Thyroid gland (tissue), 4 donors: Measurements from ENCODE around the gene TYW1B. TPM values are rescaled to one million over a fixed set of nuclear protein-coding genes. Genes with fewer than 3 reads are reported as not detected.
"Not testable (repeated sequence)": the region's sequence is repeated elsewhere in the genome, so short reads cannot be mapped to it uniquely, and the experiment has no call there.

Experiments
- DNase-seq, 2 donors: peaks; one replicate each; pipeline ENCODE4 v3.0.0-alpha.2; 2019
- H3K27ac ChIP-seq, 3 donors: fragments of 200-600 bp; sonication (generic); 1 replicate in 2 of 3; 2 replicates in 1 of 3; pipeline ENCODE4 v1.5.1; 2016 to 2019; ENCODE audit warnings: mild to moderate bottlenecking in 1 of 3, moderate library complexity in 1 of 3
- H3K27me3 ChIP-seq: fragments of 200-600 bp; sonication (generic); one replicate; pipeline ENCODE4 v1.5.1; 2019
- H3K36me3 ChIP-seq, 2 donors: fragments of 200-600 bp; sonication (generic); one replicate each; pipeline ENCODE4 v1.5.1; 2016 to 2019
- H3K4me1 ChIP-seq, 2 donors: fragments of 200-600 bp; sonication (generic); one replicate each; pipeline ENCODE4 v1.5.1; 2017 to 2019
- H3K4me3 ChIP-seq, 3 donors: fragments of 200-600 bp; sonication (generic); replicated peaks in 1 of 3; 1 replicate in 2 of 3; 2 replicates in 1 of 3; pipeline ENCODE4 v1.5.1; 2016; ENCODE audit warnings: mild to moderate bottlenecking in 1 of 3
- H3K9me3 ChIP-seq: fragments of 200-600 bp; sonication (generic); one replicate; pipeline ENCODE4 v1.5.1; 2017
- POLR2A ChIP-seq, 2 donors: fragments of 450-650 bp; IDR thresholded peaks; one replicate each; pipeline ENCODE4 v1.6.1; 2017; ENCODE audit warnings: antibody characterized with exemption in 2 of 2, mild to moderate bottlenecking in 2 of 2, moderate library complexity in 1 of 2
- WGBS, 2 donors: methylation state at CpG; one replicate each; pipeline ENCODE4 v1.1.5; 2017; 5-methylcytosine and 5-hydroxymethylcytosine counted together
- intact Hi-C: fragments of 100-400 bp; cut with DNase I; formaldehyde crosslinking; loops from one replicate; pipeline ENCODE4 v1.15.1; 2023
- microRNA-seq: library from miRNA; unstranded; fragments of <30 nt; microRNA quantifications from one replicate; pipeline ENCODE4, GENCODE V29; 2016
- small RNA-seq: library from RNA; depleted of rRNA; stranded (forward); fragments of <200 nt; gene quantifications from one replicate; pipeline ENCODE3, GENCODE V24; 2016
- total RNA-seq, 4 donors: library from RNA; depleted of rRNA; stranded (reverse); fragments of >200 nt; gene quantifications; one replicate each; pipeline ENCODE4 v1.2.3, GENCODE V29; 2016
- TF ChIP-seq, protein P1 (sequence below), 6 experiments: fragments of 200-600 bp in 3 of 6; fragments of 450-650 bp in 3 of 6; sonication (generic) in 3 of 6; IDR thresholded peaks; one replicate each; pipeline ENCODE4 v1.5.1; 2016 to 2019; ENCODE audit warnings: antibody characterized with exemption in 6 of 6, mild to moderate bottlenecking in 2 of 6, inconsistent platforms in 1 of 6, moderate library complexity in 1 of 6

Gene TYW1B
- total RNA-seq, 4 donors from 2014 or later = 3.7 to 7.4 (median 4.9) TPM

DNA sequence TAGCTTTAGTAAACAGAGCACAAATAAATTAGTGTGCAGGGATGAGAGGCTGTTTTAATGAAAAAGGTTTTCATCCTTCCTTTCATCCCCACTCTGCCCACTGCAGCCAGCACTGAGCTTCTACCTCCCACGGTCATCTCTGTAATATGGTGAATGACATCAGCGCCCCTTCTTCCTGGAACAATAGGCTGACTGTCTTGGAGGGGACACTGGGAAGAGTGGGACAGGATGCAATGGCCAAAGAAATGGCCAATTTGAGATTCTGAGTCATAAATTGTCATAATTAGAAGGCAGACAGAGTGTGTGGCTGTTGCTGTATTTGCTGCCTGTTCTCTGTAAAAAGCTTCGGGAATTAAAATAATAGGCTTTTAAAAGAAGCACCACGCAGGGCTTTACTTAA, 289.1 kb downstream of the TYW1B start:
- WGBS, 2 donors = 72 to 88% methylated on average over 4 of the region's 4 CpGs
- TF ChIP-seq POLR2A (IDR thresholded peaks at IDR 0.05) = no peak
- TF ChIP-seq, protein P1, sequence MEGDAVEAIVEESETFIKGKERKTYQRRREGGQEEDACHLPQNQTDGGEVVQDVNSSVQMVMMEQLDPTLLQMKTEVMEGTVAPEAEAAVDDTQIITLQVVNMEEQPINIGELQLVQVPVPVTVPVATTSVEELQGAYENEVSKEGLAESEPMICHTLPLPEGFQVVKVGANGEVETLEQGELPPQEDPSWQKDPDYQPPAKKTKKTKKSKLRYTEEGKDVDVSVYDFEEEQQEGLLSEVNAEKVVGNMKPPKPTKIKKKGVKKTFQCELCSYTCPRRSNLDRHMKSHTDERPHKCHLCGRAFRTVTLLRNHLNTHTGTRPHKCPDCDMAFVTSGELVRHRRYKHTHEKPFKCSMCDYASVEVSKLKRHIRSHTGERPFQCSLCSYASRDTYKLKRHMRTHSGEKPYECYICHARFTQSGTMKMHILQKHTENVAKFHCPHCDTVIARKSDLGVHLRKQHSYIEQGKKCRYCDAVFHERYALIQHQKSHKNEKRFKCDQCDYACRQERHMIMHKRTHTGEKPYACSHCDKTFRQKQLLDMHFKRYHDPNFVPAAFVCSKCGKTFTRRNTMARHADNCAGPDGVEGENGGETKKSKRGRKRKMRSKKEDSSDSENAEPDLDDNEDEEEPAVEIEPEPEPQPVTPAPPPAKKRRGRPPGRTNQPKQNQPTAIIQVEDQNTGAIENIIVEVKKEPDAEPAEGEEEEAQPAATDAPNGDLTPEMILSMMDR (IDR thresholded peaks at IDR 0.05) = no peak

DNA sequence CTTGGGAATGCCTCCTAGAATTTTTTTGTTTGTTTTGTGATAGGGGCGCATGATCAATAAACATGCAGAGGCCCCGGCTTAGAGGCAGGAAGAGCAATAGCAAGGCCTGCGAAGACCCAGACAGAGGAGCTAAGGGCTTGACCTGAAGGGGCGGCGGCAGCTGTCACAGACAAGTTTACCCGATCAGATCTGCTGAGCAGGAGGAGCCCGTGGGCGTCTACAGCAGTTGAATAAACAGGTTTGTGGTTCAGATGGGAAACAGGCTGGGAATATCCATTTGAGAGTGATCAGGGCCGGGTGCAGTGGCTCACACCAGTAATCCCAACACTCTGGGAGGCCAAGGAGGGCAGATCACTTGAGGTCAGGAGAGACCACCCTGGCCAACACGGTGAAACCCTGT, 289.9 kb downstream of the TYW1B start:
- Histone ChIP-seq H3K27me3 (no peaks in the 10 kb centered on the region), H3K4me1 (no peaks in the 10 kb centered on the region), H3K36me3 (no peaks in the 10 kb centered on the region), H3K27ac (no peak overlapping the region), H3K4me3 (no peak overlapping the region), H3K9me3 (no peaks in the 10 kb centered on the region)
- DNase-seq = no peak
- intact Hi-C loops = no loop called here
- WGBS, 2 donors = 81 to 85% methylated on average over 10 of the region's 10 CpGs
- TF ChIP-seq, protein P1 (IDR thresholded peaks at IDR 0.05) = no peak
- no peak for TF ChIP-seq POLR2A (IDR thresholded peaks at IDR 0.05)

More for the DNA sequence above, 289.1 kb downstream of the TYW1B start:
- H3K4me1 ChIP-seq = no peaks in the 10 kb centered on the region
- no peaks in the 10 kb centered on the region for H3K9me3 ChIP-seq
- no peak overlapping the region for H3K27ac ChIP-seq
- no peak overlapping the region for H3K4me3 ChIP-seq
- intact Hi-C loops = no loop called here
- no peaks in the 10 kb centered on the region for H3K27me3 ChIP-seq
- no peak for DNase-seq
- no peaks in the 10 kb centered on the region for H3K36me3 ChIP-seq

DNA sequence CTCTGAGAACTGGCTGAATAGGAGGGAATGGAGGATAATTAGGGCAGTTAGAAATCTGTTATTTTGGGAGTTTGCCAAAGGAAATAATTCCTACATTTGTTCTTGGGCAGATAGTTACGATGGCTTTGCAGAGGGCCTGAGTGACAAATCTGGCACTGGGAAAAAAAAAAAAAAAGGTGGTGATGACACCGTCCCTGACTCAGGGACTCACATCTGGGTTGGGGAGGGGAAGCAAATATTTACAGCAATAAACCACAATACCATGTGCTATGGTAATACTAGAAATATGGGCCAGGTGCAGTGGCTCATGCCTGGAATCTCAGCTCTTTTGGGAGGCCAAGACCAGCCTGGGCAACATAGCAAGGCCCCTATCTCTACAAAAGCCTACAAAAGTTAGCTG, 292.0 kb downstream of the TYW1B start:
- intact Hi-C loops, DNase-seq: not testable (repeated sequence)

DNA sequence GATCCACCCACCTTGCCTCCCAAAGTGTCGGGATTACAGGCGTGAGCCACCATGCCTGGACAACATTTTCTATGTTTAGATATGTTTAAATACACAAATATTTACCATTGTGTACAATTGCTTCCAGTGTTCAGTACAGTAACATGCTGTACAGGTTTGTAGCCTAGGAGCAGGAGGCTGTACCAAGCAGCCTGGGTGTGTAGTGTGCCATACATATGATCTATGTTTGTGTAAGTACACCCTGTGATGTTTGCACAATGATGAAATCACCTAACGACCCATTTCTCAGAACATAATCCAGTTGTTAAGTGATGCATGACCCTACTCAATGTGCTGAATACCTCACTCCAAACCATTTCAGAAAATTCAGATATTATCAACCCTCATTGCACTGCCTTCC, 297.0 kb downstream of the TYW1B start:
- H3K36me3 ChIP-seq, H3K27me3 ChIP-seq, H3K27ac ChIP-seq, H3K4me1 ChIP-seq, intact Hi-C loops, DNase-seq, H3K9me3 ChIP-seq, H3K4me3 ChIP-seq: not testable (repeated sequence)
- WGBS, 2 donors = 96 to 100% methylated on average over 2 of the region's 3 CpGs

More for the DNA sequence above, 292.0 kb downstream of the TYW1B start:
- H3K4me3 ChIP-seq, H3K4me1 ChIP-seq, H3K27me3 ChIP-seq, H3K27ac ChIP-seq, H3K9me3 ChIP-seq, H3K36me3 ChIP-seq: not testable (repeated sequence)
- 59 to 61% methylated on average over 2 of the region's 2 CpGs for WGBS, 2 donors

Small RNA genes lying within 50 kb of the gene (microRNA-seq; reads per million reads assigned to microRNA genes)
- gene MIR4650-2 = not detected

Small RNA genes lying within 50 kb of the gene (small RNA-seq; reads per million reads assigned to genes)
- gene AC211469.2 (not detected), gene MIR4650-2 (not detected), gene RN7SL377P (not detected), gene RN7SL625P (not detected)

Other genes with a start within 250 kb of the TYW1B start
- 10 to 100 TPM; 14.1 to 28.6 (median 17.5) TPM for gene POM121, start 96.9 kb upstream of the TYW1B start, total RNA-seq
- gene TRIM74, start 141.3 kb upstream of the TYW1B start, total RNA-seq = 1 to 10 TPM in 2 of 4 donors, not detected in 2; 1.0 TPM
- not detected for gene SPDYE8, start 201.6 kb upstream of the TYW1B start, total RNA-seq
- gene SPDYE11, start 229.7 kb upstream of the TYW1B start, total RNA-seq = not detected